GF-D8 (cell line): ENCODE data around the gene CD8B2.
"Not testable (repeated sequence)": the region's sequence is repeated elsewhere in the genome, so short reads cannot be mapped to it uniquely, and the experiment has no call there.

Source experiments
- DNase-seq: peaks from one replicate; lab custom pipeline; 2025; lab: John Stamatoyannopoulos, UW

CD8B2 gene

DNA sequence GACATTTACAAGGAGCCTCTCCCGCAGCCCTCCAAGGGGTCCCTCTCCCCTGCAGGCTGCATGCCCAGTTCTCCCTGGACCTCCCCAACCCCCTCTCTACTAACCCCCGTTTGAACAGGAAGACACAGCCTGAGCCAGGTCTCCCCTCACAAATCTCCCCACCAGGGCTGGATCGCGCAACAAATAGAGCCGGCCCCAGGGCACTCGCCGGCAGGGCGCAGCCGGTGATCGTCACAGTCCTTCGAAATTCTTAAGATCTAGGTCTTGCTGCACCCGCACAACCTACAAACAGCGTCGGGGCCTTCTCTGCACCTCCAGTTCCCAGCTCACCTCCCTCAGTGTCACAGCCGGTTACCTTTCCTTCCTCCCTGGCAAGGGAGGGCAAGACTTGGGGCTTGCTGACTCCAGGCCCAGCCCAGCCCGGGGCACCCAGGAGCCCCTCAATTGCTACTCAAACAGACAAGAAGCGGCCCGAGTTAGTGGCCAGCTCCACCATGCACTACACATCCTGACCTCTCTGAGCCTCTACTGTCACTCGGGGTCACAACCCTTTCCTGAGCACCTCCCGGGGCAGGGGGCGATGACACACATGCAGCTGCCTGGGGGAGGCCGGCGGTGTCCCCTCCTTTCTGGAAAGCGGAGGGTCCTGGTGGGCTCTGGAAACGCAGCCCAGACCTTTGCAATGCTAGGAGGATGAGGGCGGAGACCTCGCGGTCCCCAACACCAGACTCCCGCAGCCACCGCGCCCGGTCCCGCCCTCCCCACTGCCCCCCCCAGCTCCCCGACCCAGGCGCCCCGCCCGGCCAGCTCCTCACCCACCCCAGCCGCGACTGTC, at the start of gene CD8B2:
CD8B2 (plus strand) TSS at position 814 of the 835 bp plus-strand sequence. CDS start 63 bp downstream, outside the sequence.
- DNase-seq, result not testable (repeated sequence)

DNA sequence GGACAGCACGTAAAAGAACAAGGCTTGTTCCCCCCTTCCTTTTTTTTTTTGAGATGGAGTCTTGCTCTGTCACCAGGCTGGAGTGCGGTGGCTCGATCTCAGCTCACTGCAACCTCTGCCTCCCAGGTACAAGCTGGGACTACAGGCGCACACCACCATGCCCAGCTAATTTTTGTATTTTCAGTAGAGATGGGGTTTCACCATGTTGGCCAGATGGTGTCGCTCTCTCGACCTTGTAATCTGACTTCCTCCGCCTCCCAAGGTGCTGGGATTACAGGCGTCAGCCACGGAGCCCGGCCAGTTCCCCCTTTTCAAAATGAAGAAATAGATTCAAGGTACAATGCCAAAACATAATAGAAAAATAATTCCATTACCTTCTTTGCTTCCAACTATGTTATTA, 25.3 kb upstream of the CD8B2 start:
- peak; percentile 2 for DNase-seq

DNA sequence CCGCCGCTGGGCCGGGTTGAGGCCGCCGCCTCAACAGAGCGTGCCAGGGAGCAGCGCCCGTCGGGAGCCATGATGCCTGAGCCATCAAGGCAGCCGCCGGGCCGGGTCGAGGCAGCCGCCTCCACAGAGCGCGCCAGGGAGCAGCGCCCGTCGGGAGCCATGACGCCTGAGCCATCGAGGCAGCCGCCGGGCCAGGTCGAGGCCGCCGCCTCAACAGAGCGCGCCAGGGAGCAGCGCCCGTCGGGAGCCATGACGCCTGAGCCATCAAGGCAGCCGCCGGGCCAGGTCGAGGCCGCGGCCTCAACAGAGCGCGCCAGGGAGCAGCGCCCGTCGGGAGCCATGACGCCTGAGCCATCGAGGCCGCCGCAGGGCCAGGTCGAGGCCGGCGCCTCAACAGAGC, 19.6 kb upstream of the CD8B2 start:
- not testable (repeated sequence) for DNase-seq

DNA sequence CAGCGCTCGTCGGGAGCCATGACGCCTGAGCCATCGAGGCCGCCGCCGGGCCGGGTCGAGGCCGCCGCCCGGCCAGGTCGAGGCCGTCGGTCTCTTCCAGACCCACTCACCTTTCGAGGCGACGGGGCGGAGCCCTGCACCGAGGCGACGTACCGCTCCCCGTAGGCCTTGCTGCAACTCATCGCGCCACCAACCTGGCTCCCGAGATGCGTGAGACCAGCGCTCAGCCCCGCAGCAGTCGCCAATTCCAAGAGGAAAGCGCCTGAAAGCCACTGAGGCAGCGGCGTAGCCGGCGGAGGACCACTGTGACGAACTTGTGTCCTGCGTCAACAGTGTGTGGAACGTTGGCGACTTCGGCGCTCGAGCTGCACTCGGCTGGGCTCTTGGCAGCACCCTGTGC, 19.1 kb upstream of the CD8B2 start, which contains the start of gene RGPD3:
RGPD3 (minus strand) TSS at position 307 of the 400 bp plus-strand sequence; CDS start at position 182, 125 bp downstream.
- DNase-seq, result not testable (repeated sequence)

DNA sequence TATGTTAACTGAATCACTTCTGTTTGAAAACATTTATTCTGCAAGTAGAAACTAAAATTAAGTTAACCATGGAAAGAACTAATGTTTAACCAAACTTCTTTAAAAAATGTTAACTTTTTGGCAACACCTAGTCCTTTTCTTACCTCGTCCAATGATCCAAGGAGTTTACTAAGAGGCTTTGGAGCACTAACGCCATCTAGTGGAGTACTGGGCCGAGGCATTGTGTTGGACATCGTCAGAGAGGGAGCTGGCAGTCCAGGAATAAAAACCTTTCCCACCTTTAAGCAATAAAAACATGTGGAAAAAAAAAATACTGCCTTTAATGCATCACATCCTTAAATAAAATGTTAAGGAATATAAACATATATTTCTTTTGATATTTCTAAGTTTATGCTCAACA, 16.5 kb upstream of the CD8B2 start:
- DNase-seq, result not testable (repeated sequence)

DNA sequence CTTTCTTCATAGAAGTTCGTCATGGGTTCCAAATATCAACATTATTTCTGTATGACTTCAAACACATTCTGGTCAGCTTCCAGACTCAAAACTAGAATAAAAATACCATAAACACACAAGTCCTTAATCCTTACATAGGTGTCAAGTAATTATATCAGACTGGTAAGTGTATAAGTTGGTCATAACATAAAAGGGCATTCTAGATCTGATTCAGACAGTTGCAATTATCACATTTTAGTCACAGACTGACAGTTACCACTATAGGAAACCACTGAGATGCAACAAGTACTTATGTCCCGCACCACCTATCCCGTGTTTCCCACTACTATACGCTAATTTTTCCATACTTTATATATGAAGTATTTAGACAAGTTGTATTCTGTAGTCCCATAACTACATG, 9.5 kb upstream of the CD8B2 start:
- not testable (repeated sequence) for DNase-seq

DNA sequence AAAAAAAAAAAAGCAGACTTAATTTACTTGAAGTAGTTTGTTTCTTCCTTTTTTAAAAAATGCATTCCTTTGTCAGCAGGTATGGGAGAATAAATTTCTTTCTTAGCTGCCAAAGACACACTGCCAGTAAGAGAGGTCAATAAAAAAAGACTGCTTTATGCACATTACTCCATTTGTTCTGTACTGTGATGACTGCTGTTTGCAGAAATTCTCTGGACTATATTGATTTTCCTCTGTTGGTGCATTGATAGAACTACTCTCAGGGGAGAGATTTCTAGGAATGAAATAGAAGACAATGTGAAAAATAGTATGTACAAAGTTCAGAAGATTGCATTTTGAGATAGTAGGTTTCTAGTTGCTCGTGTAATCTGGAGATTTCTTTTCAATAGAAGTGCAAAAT, 7.6 kb upstream of the CD8B2 start:
- DNase-seq, result not testable (repeated sequence)

DNA sequence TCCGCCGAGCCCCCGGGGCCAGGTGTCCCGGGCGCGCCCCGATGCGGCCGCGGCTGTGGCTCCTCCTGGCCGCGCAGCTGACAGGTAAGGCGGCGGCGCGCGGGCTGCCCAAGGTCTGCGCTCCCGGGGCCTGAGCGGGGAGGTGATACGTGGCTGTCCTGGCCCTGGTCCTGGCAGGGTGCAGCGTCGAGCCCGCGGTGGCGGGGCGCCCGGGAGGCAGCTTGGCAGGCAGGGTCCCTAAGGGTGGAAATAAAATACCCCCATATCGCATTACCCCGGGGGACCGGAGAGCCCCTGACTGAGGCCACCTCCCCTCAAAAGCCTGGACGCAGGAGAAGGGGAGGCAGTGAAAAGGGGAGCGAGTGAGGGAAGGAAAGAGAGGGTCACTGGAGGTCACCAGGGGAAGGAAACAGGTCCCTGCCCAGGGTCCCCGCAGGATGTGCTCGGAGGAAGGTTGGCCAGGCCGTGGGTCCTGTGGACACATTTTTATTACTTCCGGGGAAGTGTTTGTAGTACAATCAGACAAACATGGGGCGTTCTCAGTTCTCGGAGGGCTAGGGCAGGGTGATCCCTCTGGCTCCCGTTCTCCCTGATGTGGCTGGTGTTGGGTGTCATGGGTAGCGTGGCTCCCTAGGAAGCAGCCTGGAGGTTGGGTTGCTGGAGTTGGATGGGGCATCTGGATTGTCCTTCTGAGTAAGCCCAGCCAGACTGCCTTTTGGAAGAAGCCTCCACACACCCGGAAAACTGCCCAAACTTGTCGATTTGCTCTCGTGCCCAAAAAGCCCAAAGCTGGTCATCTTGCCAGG, 425 bp downstream of the CD8B2 start:
- peak; percentile 13 for DNase-seq

DNA sequence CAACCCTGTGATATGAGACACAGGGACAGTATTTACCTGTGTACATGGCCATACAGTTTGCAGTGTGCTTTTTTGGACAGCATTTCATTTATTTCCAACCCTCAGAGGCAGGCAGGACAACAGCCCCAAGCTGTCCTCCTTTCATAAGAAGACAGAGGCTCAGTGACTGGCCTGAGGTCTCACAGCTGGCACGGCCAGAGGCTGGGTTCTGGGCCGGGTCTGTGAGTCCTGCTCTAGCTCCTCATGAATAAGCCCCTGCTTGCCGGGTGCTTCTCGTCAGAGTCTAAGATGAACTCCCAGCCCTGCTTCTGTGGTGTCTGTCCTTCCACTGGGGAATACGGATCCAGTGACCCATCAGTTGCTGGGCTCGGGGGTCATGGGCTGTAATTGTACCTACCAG, 2.5 kb downstream of the CD8B2 start:
- DNase-seq, result not testable (repeated sequence)

DNA sequence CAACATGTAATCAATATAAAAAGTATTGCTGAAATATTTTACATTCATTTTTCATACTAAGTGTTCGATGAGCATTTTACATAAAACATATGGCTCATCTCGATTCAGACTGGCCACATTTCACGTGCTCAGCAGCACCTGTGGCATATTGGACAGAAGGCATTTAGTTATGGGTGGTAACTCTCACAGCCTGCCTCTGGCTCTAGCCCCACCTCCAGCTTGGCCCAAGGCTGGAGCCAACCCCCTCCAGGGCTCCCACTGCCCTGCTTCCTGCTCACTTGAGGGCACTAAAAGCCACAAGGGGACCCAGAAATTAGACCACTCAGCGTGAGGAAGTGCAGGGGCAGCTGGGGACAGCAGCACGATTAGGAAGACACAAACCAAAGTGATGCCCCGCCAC, 5.2 kb downstream of the CD8B2 start:
- not testable (repeated sequence) for DNase-seq

DNA sequence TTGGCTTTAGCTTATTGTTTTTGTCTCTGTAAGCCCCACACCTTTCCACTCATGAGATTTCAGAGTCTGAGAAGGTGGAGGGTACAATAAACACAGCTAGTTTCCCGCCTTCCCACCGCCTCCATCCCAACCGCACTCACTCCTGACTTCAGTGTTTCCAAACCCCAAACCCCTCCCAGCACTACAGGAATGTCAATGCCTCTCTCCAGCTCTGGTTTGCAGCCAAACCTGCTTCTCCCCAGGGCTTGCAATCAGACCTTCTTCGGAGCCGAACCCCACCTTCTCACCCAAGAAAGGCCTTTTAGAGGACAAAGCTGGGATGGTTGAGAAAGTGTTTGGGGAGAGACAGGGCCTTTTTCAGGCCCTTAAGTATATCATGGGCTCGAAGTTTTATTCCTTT, 5.7 kb downstream of the CD8B2 start:
- not testable (repeated sequence) for DNase-seq

DNA sequence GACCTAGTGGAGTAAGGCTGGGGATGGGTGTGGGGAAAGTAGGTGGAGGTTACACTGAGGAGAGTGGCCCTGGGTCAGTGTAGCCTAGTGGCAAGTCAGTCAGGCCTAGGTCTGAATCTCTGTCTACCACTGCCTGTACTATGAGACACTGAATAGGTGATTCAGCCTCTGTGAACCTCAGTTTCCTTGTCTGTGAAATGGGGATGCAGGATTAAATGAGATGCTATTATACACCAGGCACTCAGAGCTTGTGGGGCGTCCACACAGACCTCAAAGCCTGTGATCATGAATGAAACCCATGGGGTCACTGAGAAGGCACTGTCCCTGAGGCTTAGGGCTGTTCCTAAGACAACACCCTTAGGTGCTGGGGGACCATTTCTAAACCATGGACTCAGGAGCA, 11.4 kb downstream of the CD8B2 start:
- DNase-seq, result not testable (repeated sequence)

DNA sequence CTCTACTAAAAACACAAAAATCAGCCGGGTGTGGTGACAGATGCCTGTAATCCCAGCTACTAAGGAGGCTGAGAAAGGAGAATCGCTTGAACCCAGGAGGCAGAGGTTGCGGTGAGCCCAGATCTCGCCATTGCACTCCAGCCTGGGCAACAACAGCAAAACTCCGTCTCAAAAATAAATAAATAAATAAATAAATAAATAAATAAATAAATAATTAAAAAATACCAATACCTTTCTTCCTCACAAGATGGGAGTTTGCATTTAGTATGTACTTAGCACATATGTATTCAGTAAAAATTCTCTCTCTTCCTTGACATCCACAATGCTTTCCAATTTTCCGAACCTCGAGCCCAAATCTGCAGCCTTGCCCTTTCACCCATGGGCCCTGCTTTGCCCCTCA, 13.2 kb downstream of the CD8B2 start:
- not testable (repeated sequence) for DNase-seq

DNA sequence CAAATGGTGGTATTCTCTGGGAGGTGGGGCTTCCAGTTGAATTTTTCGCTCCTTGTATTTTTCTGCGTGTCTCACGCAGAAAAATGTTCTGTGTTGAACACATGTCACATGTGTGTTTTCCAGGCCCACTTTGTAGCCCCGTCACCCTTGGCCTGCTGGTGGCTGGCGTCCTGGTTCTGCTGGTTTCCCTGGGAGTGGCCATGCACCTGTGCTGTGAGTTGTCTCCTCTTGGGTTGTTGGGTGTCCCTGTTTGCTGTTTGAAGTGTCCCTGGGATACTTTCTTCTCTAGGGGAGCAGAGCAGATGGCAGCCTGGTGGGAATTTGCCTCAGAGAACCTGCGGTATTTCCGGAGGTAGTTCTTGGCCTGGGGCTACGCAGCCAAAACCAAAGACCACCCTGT, 15.2 kb downstream of the CD8B2 start:
- not testable (repeated sequence) for DNase-seq

DNA sequence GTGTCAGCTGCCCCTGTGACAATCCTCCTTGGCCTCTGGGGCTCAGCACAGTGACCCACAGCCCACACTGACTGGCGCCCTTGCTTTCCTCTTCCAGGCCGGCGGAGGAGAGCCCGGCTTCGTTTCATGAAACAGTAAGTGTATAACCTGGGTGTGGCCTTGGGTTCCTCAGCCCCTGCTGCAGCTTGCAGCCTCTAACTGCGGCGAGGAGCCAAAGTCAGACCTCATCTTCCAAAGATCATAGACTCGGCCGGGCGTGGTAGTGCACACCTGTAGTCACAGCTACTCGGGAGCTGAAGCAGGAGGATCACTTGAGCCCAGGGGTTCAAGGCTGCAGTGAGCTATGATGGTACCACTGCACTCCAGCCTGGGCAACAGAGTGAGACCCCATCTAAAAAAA, 17.0 kb downstream of the CD8B2 start:
- not testable (repeated sequence) for DNase-seq

DNA sequence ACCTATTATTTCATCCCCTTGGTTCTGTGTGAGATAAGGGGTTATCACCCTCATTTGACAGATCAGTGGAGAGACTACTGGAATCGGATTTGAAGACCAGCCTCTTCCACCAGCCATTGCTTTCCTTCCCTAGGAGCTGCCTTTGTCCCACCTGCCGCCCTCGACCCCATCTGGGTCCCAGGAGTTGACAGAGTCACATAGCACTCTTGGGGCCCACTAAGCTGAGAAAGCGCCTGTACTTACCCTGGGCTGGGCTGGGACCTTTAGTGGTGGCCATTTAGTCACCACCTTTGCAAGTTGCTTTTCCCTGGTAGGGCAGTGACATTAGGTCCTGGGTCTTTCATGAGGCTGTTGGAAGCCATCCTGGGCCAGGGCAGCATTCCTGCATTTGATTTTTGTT, 17.6 kb downstream of the CD8B2 start:
- DNase-seq, result not testable (repeated sequence)

DNA sequence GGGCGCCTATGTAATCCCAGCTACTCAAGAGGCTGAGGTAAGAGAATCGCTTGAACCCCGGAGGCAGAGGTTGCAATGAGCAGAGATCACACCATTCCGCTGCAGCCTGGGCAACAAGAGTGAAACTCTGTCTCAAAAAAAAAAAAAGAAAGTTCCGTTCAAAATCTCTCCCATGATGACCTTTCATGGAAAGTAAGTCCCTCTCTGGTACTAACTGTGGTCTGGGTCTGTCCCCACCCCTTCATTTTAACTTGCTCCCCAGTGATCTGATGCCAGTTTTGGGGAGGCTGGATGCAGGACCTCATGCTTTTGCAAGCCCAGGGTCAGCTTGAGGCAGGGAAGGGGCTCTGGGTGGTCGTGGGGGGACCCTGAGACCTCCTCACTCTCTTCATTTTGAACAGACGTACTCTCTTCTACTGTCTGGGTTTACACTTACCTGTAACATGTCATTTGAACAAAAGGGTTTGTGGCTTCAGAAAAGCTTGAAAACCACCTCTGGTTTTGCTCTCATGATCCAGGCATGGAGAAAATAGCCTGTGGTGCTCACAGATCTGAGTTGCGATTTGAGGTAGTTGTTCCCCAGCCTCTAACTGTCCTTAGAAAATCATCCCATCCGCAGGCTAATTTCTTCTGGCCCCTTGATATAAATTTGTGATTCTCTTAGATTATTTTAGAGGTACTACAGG, 19.0 kb downstream of the CD8B2 start:
- DNase-seq, result not testable (repeated sequence)

DNA sequence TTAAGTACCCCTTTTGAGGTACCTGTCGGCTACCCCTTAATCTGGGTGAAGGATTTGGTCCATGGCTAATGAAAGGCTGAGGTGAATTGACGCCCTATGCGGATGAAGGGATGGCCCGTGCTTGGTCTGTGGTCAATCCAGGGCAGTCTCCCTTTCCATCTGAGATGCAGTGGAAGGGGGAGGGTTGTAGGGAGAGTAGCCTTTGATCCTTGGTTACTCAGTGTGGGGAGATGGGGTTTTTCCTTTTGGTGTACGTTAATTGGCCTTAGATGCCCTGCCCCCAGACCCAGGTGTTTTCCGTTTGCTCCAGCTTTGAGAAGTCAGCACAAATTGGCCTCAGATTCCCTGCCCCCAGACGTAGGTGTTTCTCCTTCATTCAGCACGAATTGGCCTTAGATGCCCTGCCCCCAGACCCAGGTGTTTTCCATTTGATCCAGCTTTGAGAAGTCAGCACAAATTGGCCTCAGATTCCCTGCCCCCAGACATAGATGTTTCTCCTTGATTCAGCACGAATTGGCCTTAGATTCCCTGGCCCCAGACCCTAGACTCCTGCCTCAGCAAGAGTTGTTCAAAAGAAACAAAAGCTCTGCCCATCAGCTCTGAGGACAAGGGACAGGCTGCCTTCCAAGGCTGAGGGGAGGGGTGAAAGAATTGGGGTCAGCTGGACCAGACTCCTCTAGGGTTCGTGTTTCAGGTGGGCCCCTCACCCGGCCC, 21.7 kb downstream of the CD8B2 start:
- DNase-seq, result not testable (repeated sequence)

DNA sequence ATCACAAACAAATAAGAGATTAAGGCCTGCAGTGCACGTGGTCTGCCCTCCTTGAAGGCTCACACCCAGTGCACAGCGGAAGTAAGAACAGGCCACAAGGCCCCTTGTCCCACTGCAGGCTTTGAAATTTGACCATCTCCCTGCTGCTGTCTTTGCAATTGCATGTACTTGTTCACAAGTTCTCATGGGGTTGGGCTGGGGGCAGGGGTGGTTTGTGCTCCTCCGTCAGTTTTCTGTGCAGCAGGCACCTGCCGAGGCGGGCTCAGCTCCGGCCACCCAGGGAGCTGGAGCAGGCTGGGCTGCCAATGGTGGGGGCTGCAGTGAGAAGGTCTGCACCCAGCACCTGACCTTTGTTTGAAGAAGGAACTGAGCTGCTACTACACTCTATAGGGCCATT, 22.2 kb downstream of the CD8B2 start:
- DNase-seq, result not testable (repeated sequence)

DNA sequence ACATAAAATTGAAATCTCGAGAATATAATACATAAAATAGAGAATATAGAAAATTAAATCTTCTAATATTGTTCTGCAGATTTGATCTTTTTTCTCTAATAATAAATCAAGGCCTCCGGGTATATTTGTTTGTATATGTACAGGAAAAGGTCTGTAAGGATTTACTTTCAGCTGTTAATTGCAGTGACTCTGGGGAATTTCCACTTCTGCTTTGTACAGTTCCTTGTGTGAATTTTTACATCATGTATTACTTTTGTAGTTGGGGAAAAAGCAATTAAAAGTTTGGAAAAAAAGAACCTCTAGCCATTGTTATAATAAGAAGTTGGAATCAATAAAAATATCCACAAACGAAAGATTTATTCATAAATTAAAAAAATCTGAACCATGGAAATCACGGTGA, 23.6 kb downstream of the CD8B2 start:
- peak; percentile 3 for DNase-seq

DNA sequence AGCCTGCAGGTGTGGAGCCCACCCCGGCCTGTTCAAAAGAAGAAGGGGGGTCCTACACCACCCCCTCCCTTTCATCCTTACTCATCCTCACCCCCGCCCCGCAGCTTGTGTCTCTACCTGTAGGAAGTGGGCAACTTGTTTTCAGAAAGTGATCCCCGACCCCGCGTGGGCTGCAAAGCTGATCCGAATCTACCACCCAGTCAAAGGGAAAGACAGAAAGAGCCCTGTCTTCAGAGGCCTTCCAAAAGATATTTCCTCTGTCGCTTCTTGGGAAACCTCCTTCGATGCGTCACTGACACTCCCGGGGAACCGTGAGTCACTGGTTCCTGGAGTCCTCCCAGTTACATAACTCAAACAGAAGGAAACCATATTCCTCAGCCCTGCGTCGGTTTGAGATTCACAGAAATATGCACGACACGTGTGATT, 24.3 kb downstream of the CD8B2 start:
- peak; percentile 70 for DNase-seq
